COR-L47 (cell line): ENCODE measurements around the gene KRTAP20-4.

Experiments
- DNase-seq: peaks from one replicate; lab custom pipeline; 2025; lab: John Stamatoyannopoulos, UW

The KRTAP20-4 gene

GRCh38 chr21:30620522-30620921 is at the start of gene KRTAP20-4:
Gene KRTAP20-4, plus strand, starts transcription at chr21:30620627.
- no peak for DNase-seq

DNA sequence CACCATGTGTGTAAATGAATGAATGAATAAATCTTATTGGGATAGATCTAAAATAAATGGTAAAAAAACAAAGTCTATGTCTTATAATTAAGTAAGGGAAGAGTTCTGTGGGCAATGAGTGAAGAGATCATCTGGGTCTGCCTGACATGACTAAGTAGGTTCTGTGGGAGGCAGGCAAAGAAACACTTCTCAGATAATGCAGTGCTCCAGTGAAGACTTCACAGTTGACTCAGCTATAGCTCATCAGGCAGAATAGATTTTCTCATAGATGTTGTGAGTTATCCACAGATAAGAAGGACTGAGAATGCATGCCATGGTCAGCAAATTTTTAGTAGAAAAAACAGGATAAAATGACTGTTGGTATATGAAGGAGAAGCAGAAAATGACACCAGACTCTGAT is 42.7 kb upstream of the KRTAP20-4 start:
- no peak for DNase-seq

- no peak for DNase-seq
Measured at GRCh38 chr21:30579346-30579745, 41.1 kb upstream of the KRTAP20-4 start.

DNA sequence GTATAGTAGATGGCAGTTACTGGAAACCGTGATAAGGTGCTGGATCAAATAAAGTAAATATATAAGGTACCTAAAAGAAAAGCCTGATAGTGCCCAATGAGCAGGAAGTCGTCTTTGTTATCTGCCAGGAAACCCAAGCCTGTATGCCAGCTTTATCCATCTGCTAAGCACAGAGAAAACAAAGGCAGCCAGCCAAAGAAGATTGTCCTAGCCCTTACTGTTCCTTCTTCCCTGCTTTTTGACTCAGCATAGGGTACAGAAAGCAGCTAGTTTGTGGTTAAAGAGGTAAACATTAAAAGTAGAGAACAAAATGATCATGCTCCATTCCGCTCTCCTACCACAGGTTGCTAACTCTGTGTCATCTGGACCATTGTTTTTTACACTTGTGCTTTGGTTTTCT is 40.3 kb upstream of the KRTAP20-4 start:
- DNase-seq: no peak

DNA sequence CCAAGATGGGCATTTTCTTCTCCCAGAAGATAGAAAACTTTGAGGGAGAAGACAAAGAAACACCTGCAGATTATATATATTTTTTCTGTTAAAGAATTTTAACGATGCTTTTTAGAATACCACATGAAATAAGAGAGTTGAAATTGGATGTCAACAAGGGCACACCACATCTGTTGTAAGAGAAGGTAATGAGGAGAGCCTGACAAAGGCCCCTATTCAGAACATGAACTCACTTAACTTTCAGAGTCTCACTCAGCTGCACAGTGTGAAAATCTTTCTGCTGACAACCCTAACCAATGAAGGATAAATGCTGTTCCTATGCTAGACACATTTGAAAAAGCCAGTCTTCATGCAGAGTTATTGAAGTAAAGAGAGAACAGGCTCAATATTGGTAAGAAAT is 37.6 kb upstream of the KRTAP20-4 start:
- DNase-seq: no peak

GRCh38 chr21:30590297-30590696 is 30.1 kb upstream of the KRTAP20-4 start, which contains the start of gene KRTAP22-2:
Gene KRTAP22-2, minus strand, starts transcription at chr21:30590397.
- DNase-seq: no peak

DNA sequence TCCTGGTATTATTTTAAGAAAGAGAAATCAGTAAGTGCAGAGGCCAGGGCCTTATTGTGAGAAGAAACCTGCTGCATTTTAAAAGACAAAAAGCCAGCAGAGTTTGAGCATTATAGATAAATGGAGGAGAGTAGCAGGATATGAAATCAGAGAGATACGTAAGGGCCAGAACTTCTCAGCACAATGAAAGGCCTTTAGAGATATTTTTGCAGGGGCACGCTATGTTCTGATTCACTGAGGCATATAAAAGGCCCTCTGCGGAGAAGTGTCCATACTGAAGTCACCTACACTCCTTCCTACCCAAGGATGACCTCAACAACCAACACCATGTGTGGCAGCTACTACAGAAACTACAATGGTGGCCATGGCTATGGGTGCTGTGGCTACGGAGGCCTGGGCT is 28.3 kb upstream of the KRTAP20-4 start, which contains the start of gene KRTAP6-3:
KRTAP6-3 (plus strand) TSS at position 301 of the 400 bp plus-strand sequence; CDS start at position 307, 6 bp downstream.
- DNase-seq: no peak

GRCh38 chr21:30598802-30599201 is 21.6 kb upstream of the KRTAP20-4 start, which contains the start of gene KRTAP6-2:
Gene KRTAP6-2, minus strand, starts transcription at chr21:30598902. Its CDS starts 28 bp downstream, at chr21:30598874.
- DNase-seq: no peak

DNA sequence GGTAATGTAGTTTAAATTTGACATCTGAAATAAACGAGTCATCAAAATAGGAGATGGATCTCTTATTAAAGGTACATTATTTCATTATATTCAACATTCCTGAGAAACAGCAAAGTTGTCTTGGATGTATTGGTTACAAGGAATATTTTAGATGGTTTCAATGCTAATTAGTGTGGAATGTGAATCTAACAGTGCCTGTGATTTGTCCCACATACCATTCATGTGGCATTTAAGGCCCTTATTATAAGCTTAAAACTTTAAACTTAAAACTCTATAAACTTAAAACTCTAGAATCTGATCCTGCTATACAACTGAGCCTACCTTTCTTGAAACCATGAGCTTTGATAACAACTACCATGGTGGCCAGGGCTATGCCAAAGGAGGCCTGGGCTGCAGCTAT is 19.6 kb upstream of the KRTAP20-4 start, which contains the start of gene KRTAP22-1:
KRTAP22-1 (plus strand) TSS at position 301 of the 400 bp plus-strand sequence.
- no peak for DNase-seq

DNA sequence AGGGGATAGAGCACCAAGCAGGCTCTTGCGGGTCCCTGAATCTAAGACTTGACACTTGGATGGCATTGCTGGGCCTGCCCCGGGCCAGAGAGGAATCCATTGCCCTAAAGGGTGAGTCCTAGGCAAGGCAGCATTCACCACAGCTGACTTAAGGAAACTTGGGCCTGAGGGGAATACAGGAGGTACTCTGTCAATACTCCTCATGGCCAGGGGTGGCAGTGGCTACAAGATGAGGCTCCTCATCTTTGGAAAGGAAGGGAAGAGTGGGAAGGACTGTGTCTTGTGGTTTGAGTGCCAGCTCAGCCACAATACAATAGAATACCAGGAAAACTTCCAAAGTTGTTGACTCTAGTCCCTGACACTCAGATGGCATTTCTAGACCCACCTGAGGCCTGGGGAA is 14.5 kb upstream of the KRTAP20-4 start:
- DNase-seq: no peak

- no peak for DNase-seq
Measured at GRCh38 chr21:30612132-30612531, 8.3 kb upstream of the KRTAP20-4 start.

- no peak for DNase-seq
Measured at GRCh38 chr21:30613836-30614235, 6.6 kb upstream of the KRTAP20-4 start, which contains the start of gene KRTAP6-1. Gene KRTAP6-1, minus strand, starts transcription at chr21:30613930. Its CDS starts 26 bp downstream, at chr21:30613904.

- no peak for DNase-seq
Measured at GRCh38 chr21:30615199-30615598, 5.2 kb upstream of the KRTAP20-4 start.

DNA sequence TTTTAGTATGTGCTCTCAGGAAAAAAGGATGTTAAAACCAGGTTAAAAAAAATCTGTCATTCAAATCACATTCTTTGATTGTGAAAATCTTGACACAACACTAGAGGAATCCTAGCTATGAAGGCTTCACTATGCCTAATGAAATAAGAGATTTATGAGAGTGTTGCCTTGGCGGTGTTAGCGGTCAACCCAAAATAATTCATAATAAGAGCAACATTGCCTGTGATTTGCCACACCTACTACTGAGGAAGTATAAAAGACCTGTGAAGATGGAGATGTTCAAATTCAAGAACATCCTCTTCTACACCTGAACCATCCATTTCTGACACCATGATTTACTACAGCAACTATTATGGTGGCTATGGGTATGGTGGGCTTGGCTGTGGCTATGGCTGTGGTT is 4.3 kb upstream of the KRTAP20-4 start, which contains the start of gene KRTAP20-1:
KRTAP20-1 (plus strand) TSS at position 301 of the 400 bp plus-strand sequence; CDS start at position 331, 30 bp downstream.
- DNase-seq: no peak

DNA sequence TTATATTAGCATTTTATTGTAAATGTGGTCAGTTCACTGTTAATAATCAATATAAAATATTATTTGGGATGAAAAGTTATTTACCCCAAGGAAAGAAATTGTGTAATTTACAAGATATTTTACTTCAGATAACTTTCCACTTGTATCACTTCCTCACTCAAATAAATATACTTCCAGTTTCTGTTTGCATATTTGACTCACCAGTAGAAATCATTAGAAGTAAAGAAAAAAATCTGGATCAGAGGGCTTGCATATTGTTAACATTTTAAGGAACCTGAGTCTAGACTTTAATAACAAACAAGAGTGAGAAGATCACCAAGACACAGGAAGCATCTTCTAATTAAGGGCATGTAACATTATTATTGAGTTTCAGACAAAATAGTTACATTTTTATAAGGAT is 347 bp upstream of the KRTAP20-4 start:
- DNase-seq: no peak

DNA sequence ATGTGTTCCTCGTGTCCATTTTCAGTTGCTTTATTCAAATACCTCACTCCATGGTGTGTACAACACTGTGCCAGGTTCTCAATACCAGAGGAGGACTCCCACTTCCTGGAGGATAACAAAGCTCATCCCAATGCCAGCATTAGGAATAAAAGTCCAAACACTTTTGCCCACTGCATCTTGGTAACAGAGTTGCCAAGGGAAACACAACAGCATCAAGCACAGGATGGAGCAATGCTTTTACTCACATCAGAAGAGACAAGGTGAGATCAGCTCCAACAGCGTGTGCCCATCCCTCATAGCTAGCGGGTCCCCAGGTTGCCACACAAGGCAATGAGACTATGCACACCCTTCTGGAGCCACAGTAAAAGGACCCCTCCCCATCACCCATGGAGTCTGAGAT is 2.9 kb downstream of the KRTAP20-4 start:
- DNase-seq: no peak

- no peak for DNase-seq
Measured at GRCh38 chr21:30625449-30626165, 5.2 kb downstream of the KRTAP20-4 start.

- no peak for DNase-seq
Measured at GRCh38 chr21:30628109-30628508, 7.7 kb downstream of the KRTAP20-4 start.

- DNase-seq: no peak
Measured at GRCh38 chr21:30629200-30629599, 8.8 kb downstream of the KRTAP20-4 start.

- no peak for DNase-seq
Measured at GRCh38 chr21:30634906-30635305, 14.5 kb downstream of the KRTAP20-4 start, which contains the start of gene KRTAP20-2. Gene KRTAP20-2, plus strand, starts transcription at chr21:30635206. Its CDS starts 58 bp downstream, at chr21:30635264.

DNA sequence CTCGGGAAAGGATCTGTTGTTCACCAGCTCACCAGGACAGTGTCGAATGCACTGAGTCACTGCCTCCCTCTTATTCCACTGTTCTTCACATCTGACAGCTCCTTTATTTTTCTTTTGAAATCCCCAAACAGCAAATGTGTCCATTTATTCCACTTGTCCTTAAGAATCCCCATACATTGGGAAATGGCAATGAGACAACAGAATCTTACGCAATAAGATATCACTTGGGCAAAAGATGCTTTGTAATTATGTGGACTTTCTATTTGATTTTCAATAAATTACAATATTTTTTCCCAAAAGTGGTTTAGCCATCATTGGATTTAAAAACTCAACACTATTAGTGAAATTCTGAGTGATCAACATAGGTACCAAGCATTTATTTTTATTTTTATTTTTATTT is 18.3 kb downstream of the KRTAP20-4 start:
- no peak for DNase-seq

- DNase-seq: no peak
Measured at GRCh38 chr21:30642564-30642963, 22.1 kb downstream of the KRTAP20-4 start, which contains the start of gene KRTAP20-3. Gene KRTAP20-3, plus strand, starts transcription at chr21:30642864.

GRCh38 chr21:30646904-30647414 is 26.5 kb downstream of the KRTAP20-4 start:
- no peak for DNase-seq
